Gastroesophageal sphincter (tissue), 4 donors: ENCODE results near the gene PPP2R5C. TPM values are rescaled to one million over a fixed set of nuclear protein-coding genes. Genes with fewer than 3 reads are reported as not detected.
"Not testable (repeated sequence)": the region's sequence is repeated elsewhere in the genome, so short reads cannot be mapped to it uniquely, and the experiment has no call there.

Experiments
- ATAC-seq: fragments of 150-250 bp; one replicate; pipeline ENCODE4 v1.9.1; 2016; ENCODE audit warnings: mild to moderate bottlenecking, moderate library complexity
- H3K27ac ChIP-seq, 4 donors: fragments of 200-600 bp; sonication (generic) in 3 of 4; 1 replicate in 3 of 4; 2 replicates in 1 of 4; pipeline ENCODE4 v1.5.1; 2016 to 2019
- H3K27me3 ChIP-seq: fragments of 200-600 bp; sonication (generic); one replicate; pipeline ENCODE4 v1.5.1; 2019
- H3K36me3 ChIP-seq, 2 donors: fragments of 200-600 bp; sonication (generic); one replicate each; pipeline ENCODE4 v1.5.1; 2019; ENCODE audit warnings: control low read depth in 1 of 2
- H3K4me1 ChIP-seq, 3 donors: fragments of 200-600 bp; sonication (generic); 1 replicate in 2 of 3; 2 replicates in 1 of 3; pipeline ENCODE4 v1.5.1; 2016 to 2019; ENCODE audit warnings: control low read depth in 2 of 3
- H3K4me3 ChIP-seq, 2 donors: fragments of 200-600 bp; sonication (generic); one replicate each; pipeline ENCODE4 v1.5.1; 2019; ENCODE audit warnings: mild to moderate bottlenecking in 1 of 2, moderate library complexity in 1 of 2
- H3K9me3 ChIP-seq, 3 donors: fragments of 200-600 bp; sonication (generic); one replicate each; pipeline ENCODE4 v1.5.1; 2017 to 2019; ENCODE audit warnings: control low read depth in 2 of 3
- CTCF ChIP-seq, 4 experiments: fragments of 200-600 bp in 2 of 4; fragments of 450-650 bp in 2 of 4; sonication (generic) in 1 of 4; IDR thresholded peaks; one replicate each; pipeline ENCODE4 v1.5.1; 2017 to 2019; ENCODE audit warnings: antibody characterized with exemption in 4 of 4, mild to moderate bottlenecking in 2 of 4, moderate library complexity in 2 of 4
- EP300 ChIP-seq: sonication (generic); formaldehyde crosslinking; IDR thresholded peaks from one replicate; pipeline ENCODE4 v1.6.1; 2017; ENCODE audit warnings: antibody characterized with exemption, mild to moderate bottlenecking
- POLR2A ChIP-seq, 2 donors: fragments of 450-650 bp; IDR thresholded peaks; one replicate each; pipeline ENCODE4 v1.6.1; 2017; ENCODE audit warnings: antibody characterized with exemption in 2 of 2, mild to moderate bottlenecking in 2 of 2, moderate library complexity in 1 of 2
- POLR2AphosphoS5 ChIP-seq: sonication (generic); formaldehyde crosslinking; IDR thresholded peaks from one replicate; pipeline ENCODE4 v1.6.1; 2017; ENCODE audit warnings: antibody characterized with exemption
- WGBS, 2 donors: methylation state at CpG; one replicate each; pipeline ENCODE4 v1.1.5; 2018; ENCODE audit warnings: low coverage in 1 of 2; 5-methylcytosine and 5-hydroxymethylcytosine counted together
- total RNA-seq, 4 donors: library from RNA; depleted of rRNA; stranded (reverse); fragments of >200 nt; gene quantifications; one replicate each; pipeline ENCODE4 v1.1.0, GENCODE V29; 2016

PPP2R5C gene
- total RNA-seq, 4 donors from 2014 or later: 123 to 199 (median 131) TPM

DNA sequence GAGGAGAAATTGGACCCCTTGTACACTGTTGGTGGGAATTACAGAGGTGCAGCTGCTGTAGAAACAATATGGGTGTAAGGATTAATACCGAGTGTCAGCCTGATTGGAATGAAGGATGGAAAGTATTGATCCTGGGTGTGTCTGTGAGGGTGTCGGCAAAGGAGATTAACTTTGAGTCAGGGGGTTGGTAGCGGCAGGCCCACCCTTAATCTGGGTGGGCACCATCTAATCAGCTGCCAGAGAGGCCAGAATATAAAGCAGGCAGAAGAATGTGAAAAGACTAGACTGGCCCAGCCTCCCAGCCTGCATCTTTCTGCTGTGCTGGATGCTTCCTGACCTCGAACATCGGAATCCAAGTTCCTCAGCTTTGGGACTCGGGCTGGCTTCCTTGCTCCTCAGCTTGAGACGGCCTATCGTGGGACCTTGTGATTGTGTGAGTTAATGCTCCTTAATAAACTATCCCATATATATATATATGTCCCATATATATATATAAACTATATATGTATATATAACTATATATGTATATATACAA lies 38.4 kb upstream of the PPP2R5C start:
- H3K4me1 ChIP-seq: no peaks in the 10 kb centered on the region
- TF ChIP-seq CTCF (IDR thresholded peaks at IDR 0.05) (no peak), POLR2AphosphoS5 (no peak), EP300 (no peak), POLR2A (IDR thresholded peaks at IDR 0.05) (no peak)
- no peak for ATAC-seq
- peak overlapping the region in 2 of 4 donors; percentile 25 to 50 for H3K27ac ChIP-seq
- H3K27me3 ChIP-seq: no peaks in the 10 kb centered on the region
- H3K4me3 ChIP-seq: no peak overlapping the region
- 83 to 95% methylated on average over 8 of the region's 8 CpGs for WGBS, 2 donors
- H3K9me3 ChIP-seq: no peaks in the 10 kb centered on the region
- H3K36me3 ChIP-seq: no peaks in the 10 kb centered on the region

DNA sequence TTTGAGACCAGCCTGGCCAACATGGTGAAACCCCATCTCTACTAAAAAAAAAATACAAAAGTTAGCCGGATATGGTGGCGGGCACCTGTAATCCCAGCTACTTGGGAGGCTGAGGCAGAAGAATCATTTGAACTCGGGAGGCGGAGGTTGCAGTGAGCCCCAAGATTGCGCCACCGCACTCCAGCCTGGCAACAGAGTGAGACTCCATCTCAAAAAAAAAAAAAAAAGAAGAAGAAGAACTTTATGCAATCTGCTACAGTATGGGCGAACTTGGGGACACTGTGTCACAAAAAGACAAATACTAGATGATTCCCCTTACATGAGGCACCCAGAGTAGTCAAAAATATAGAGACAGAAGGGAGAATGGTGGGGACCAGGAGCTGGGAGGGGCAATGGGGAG lies 35.9 kb upstream of the PPP2R5C start:
- H3K4me3 ChIP-seq, ATAC-seq: not testable (repeated sequence)
- WGBS, 2 donors: 84 to 100% methylated on average over 2 to 4 of the region's 7 CpGs

GRCh38 chr14:101726295-101726953 lies 35.1 kb upstream of the PPP2R5C start:
- TF ChIP-seq EP300: no peak
- TF ChIP-seq POLR2AphosphoS5: no peak
- TF ChIP-seq CTCF (IDR thresholded peaks at IDR 0.05): no peak
- TF ChIP-seq POLR2A (IDR thresholded peaks at IDR 0.05): no peak
- Histone ChIP-seq H3K27ac (no peak overlapping the region), H3K9me3 (no peaks in the 10 kb centered on the region), H3K4me1 (peaks cover 0 to 6% (median 2%) of the 10 kb centered on the region in 3 donors), H3K27me3 (no peaks in the 10 kb centered on the region), H3K4me3 (no peak overlapping the region), H3K36me3 (no peaks in the 10 kb centered on the region)
- no peak for ATAC-seq
- WGBS, 2 donors: 64 to 68% methylated on average over 5 to 14 of the region's 14 CpGs

More for the DNA sequence above, 35.9 kb upstream of the PPP2R5C start:
- H3K36me3 ChIP-seq, H3K4me1 ChIP-seq, H3K27ac ChIP-seq, H3K9me3 ChIP-seq, H3K27me3 ChIP-seq: not testable (repeated sequence)

GRCh38 chr14:101726954-101727302 lies 34.6 kb upstream of the PPP2R5C start:
- 67 to 73% methylated on average over 8 of the region's 8 CpGs for WGBS, 2 donors
- no peak for TF ChIP-seq CTCF (IDR thresholded peaks at IDR 0.05)
- no peak for TF ChIP-seq EP300
- TF ChIP-seq POLR2AphosphoS5: no peak
- TF ChIP-seq POLR2A (IDR thresholded peaks at IDR 0.05): no peak
- Histone ChIP-seq H3K27me3 (peaks cover 4% of the 10 kb centered on the region), H3K4me1 (peaks cover 0 to 9% (median 3%) of the 10 kb centered on the region in 3 donors), H3K9me3 (no peaks in the 10 kb centered on the region), H3K27ac (no peak overlapping the region), H3K36me3 (no peaks in the 10 kb centered on the region), H3K4me3 (no peak overlapping the region)
- ATAC-seq: no peak

DNA sequence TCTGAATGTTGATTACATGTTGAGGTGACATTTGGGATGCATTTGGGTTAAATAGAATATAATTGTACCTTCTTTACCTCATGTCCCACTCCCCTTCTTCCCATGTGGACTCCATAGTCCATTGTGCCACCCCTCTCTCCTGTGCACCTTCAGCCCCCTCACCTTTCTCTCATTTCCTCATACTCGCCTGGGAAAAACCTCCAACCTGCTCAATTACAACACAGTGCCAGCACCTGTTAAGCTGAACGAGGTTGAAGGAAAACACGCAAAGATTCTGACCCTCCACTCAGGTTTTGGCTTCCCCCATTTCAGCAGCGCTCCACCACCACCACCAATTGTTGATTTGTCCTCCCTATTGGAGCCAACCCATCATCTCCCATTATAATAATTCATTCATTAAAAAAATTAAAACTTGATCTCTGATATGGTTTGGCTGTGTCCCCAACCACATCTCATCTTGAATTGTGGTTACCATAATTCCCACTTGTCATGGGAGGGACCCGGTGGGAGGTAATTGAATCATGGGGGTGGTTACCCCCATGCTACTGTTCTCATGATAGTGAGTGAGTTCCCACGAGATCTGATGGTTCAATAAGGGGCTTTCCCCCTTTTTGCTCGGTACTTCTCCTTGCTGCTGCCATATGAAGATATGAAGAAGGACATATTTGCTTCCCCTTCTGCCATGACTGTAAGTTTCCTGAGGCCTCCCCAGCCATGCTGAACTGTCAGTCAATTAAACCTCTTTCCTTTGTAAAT lies 33.7 kb upstream of the PPP2R5C start:
- Histone ChIP-seq H3K27ac (no peak overlapping the region), H3K27me3 (peaks cover 7% of the 10 kb centered on the region), H3K9me3 (no peaks in the 10 kb centered on the region), H3K36me3 (no peaks in the 10 kb centered on the region), H3K4me1 (peaks cover 0 to 9% (median 3%) of the 10 kb centered on the region in 3 donors), H3K4me3 (no peak overlapping the region)
- no peak for TF ChIP-seq CTCF (IDR thresholded peaks at IDR 0.05)
- no peak for TF ChIP-seq POLR2AphosphoS5
- no peak for TF ChIP-seq POLR2A (IDR thresholded peaks at IDR 0.05)
- TF ChIP-seq EP300: no peak
- 80 to 85% methylated on average over 3 to 6 of the region's 7 CpGs for WGBS, 2 donors
- no peak for ATAC-seq
